Endothelial cell of umbilical vein (primary cell): ENCODE data around the gene TMEM214. TPM values are rescaled to one million over a fixed set of nuclear protein-coding genes. Genes with fewer than 3 reads are reported as not detected.

Experiments
- BruUV-seq: library from RNA; stranded (reverse); fragments of 400-500 nt; replicated peaks from 2 replicates; lab custom pipeline; 2021; lab: Mats Ljungman, UMichigan
- CTCF ChIA-PET: fragments of 300-600, 350-600 bp; sonication (Branson Sonifier 250); formaldehyde crosslinking; loops from one replicate; lab custom pipeline; 2021; ENCODE audit warnings: antibody characterized with exemption, inconsistent platforms; lab: Charles Lee
- POLR2A ChIA-PET: fragments of 300-600, 350-600 bp; sonication (Branson Sonifier 250); formaldehyde crosslinking; loops from one replicate; lab custom pipeline; 2021; ENCODE audit warnings: antibody characterized with exemption, inconsistent platforms; lab: Charles Lee
- DNase-seq: peaks from one replicate; pipeline ENCODE4 v3.0.0-alpha.2; 2011; ENCODE audit warnings: low read depth, low spot score
- FAIRE-seq: peaks from 2 replicates; lab custom pipeline; 2011; peaks lifted over from hg19 to GRCh38; lab: Jason Lieb, UNC
- H2AFZ ChIP-seq: 2 replicates; pipeline ENCODE4 v1.6.0; 2012; ENCODE audit warnings: low read depth, low read length, control low read depth, inconsistent platforms
- H3K27ac ChIP-seq: 2 replicates; pipeline ENCODE4 v1.5.1; 2011; ENCODE audit warnings: low read depth, mild to moderate bottlenecking, control low read depth, low read length, moderate library complexity; ENCODE audit not compliant: insufficient read depth
- H3K27me3 ChIP-seq, 2 experiments: 2 replicates each; pipeline versions ENCODE4 v1.6.0 to v1.6.1; 2011; ENCODE audit warnings: low read length in 2 of 2, mixed read lengths in 1 of 2; ENCODE audit not compliant: control insufficient read depth in 2 of 2, insufficient read depth in 2 of 2
- H3K36me3 ChIP-seq, 2 experiments: 2 replicates in 1 of 2; 3 replicates in 1 of 2; pipeline ENCODE4 v1.5.1; 2011; ENCODE audit warnings: low read length in 2 of 2, mild to moderate bottlenecking in 1 of 2, moderate library complexity in 1 of 2; ENCODE audit not compliant: control insufficient read depth in 2 of 2, insufficient read depth in 2 of 2; ENCODE audit errors: extremely low read depth in 1 of 2
- H3K4me1 ChIP-seq: 3 replicates; pipeline ENCODE4 v1.5.1; 2011; ENCODE audit warnings: mild to moderate bottlenecking, low read length; ENCODE audit not compliant: control insufficient read depth, insufficient read depth; ENCODE audit errors: extremely low read depth
- H3K4me2 ChIP-seq: 2 replicates; pipeline ENCODE4 v1.6.1; 2011; ENCODE audit warnings: low read length, control low read depth, mixed read lengths; ENCODE audit not compliant: insufficient read depth
- H3K4me3 ChIP-seq, 3 experiments: fragments of 200-600 bp in 1 of 3; sonication (generic), shearing (Covaris generic) in 1 of 3; replicated peaks in 1 of 3; 2 replicates each; pipeline ENCODE4 v1.5.1; 2011 to 2016; ENCODE audit warnings: control low read depth in 3 of 3, low read length in 3 of 3, mild to moderate bottlenecking in 2 of 3, inconsistent platforms in 1 of 3, low read depth in 1 of 3, moderate library complexity in 1 of 3; ENCODE audit not compliant: insufficient read depth in 1 of 3
- H3K79me2 ChIP-seq: 2 replicates; pipeline ENCODE4 v1.6.0; 2012; ENCODE audit warnings: low read length, inconsistent platforms; ENCODE audit not compliant: control insufficient read depth, insufficient read depth
- H3K9ac ChIP-seq: replicated peaks from 2 replicates; pipeline ENCODE3; 2011; ENCODE audit warnings: low read length, control low read depth; ENCODE audit not compliant: insufficient read depth; ENCODE audit errors: extremely low read depth
- H3K9me1 ChIP-seq: replicated peaks from 3 replicates; pipeline ENCODE4 v1.6.0; 2011; ENCODE audit warnings: mild to moderate bottlenecking, low read length; ENCODE audit not compliant: control insufficient read depth, insufficient read depth; ENCODE audit errors: extremely low read depth
- H3K9me3 ChIP-seq: replicated peaks from 2 replicates; pipeline ENCODE4 v1.5.1; 2012; ENCODE audit warnings: low read length, inconsistent platforms; ENCODE audit not compliant: control insufficient read depth, insufficient read depth
- H4K20me1 ChIP-seq: replicated peaks from 2 replicates; pipeline ENCODE3; 2011; ENCODE audit warnings: mild to moderate bottlenecking, low read length; ENCODE audit not compliant: control insufficient read depth, insufficient read depth; ENCODE audit errors: extremely low read depth
- CTCF ChIP-seq, 2 donors: IDR thresholded peaks; 1 replicate in 1 of 2; 2 replicates in 1 of 2; pipeline ENCODE4 v1.5.1; 2011; ENCODE audit warnings: low read length in 2 of 2, mild to moderate bottlenecking in 2 of 2, moderate library complexity in 2 of 2, control low read depth in 1 of 2, inconsistent platforms in 1 of 2, low read depth in 1 of 2; ENCODE audit not compliant: insufficient read depth in 1 of 2; ENCODE audit errors: extremely low read depth in 1 of 2
- EZH2 ChIP-seq: IDR thresholded peaks from 2 replicates; pipeline ENCODE4 v1.6.1; 2012; ENCODE audit warnings: borderline replicate concordance, low read depth, mild to moderate bottlenecking, moderate library complexity, low read length, inconsistent platforms; ENCODE audit not compliant: severe bottlenecking
- FOS ChIP-seq: IDR thresholded peaks from 2 replicates; pipeline ENCODE4 v1.6.1; 2011; ENCODE audit warnings: mild to moderate bottlenecking, low read length, moderate library complexity, borderline replicate concordance; ENCODE audit not compliant: insufficient read depth
- GATA2 ChIP-seq: IDR thresholded peaks from 2 replicates; pipeline ENCODE4 v1.7.0; 2011; ENCODE audit warnings: low read depth, mild to moderate bottlenecking, moderate library complexity, mixed read lengths, low read length; ENCODE audit not compliant: insufficient read length, insufficient read depth
- JUN ChIP-seq: IDR thresholded peaks from 2 replicates; pipeline ENCODE4 v1.6.1; 2011; ENCODE audit warnings: borderline replicate concordance, low read depth; ENCODE audit not compliant: insufficient read length, insufficient read depth
- MAX ChIP-seq: IDR thresholded peaks from 2 replicates; pipeline ENCODE4 v1.6.1; 2011; ENCODE audit not compliant: insufficient read depth, insufficient read length
- MYC ChIP-seq: IDR thresholded peaks from one replicate; pipeline ENCODE4 v1.6.1; 2011; ENCODE audit warnings: mild to moderate bottlenecking, low read depth, low read length
- POLR2A ChIP-seq: IDR thresholded peaks from 2 replicates; pipeline ENCODE4 v1.6.1; 2012; ENCODE audit warnings: low read depth, mild to moderate bottlenecking, control low read depth, low read length
- POLR2AphosphoS5 ChIP-seq: IDR thresholded peaks from 2 replicates; pipeline ENCODE4 v1.6.1; 2012; ENCODE audit warnings: low read depth, mild to moderate bottlenecking, control low read depth, low read length, moderate library complexity; ENCODE audit not compliant: insufficient read depth
- dilution Hi-C: fragments of 300-500 bp; cut with MboI; formaldehyde crosslinking; loops from one replicate; pipeline ENCODE4 v1.15.0; 2019; ENCODE audit warnings: low sequenced_read_pairs; ENCODE audit not compliant: extremely low pct_ligation_motif_present
- intact Hi-C: fragments of 100-400 bp; cut with micrococcal nuclease; formaldehyde crosslinking; loops from one replicate; pipeline ENCODE4 v1.10.0; 2022
- polyA plus RNA-seq, 4 experiments: library from polyadenylated mRNA; depleted of rRNA in 3 of 4; stranded (reverse) in 3 of 4; unstranded in 1 of 4; fragments of >200 nt; gene quantifications; 2 replicates each; pipeline versions ENCODE4 v1.2.1 to v1.2.3, GENCODE V29; 2011 to 2012; ENCODE audit warnings: missing spikeins in 1 of 4
- total RNA-seq: library from RNA; stranded (reverse); gene quantifications from 2 replicates; pipeline ENCODE4 v1.2.3, GENCODE V29; 2021

The TMEM214 gene
- total and polyA plus RNA-seq, 2 donors (not counting 3 experiments of a cell fraction or from before 2014, with no cell fraction given), result 109 to 163 TPM

GRCh38 chr2:26989156-26989555 lies 43.6 kb upstream of the TMEM214 start:
- no peak for TF ChIP-seq MYC
- no peak for TF ChIP-seq MAX
- no peak for TF ChIP-seq POLR2A
- no peak for TF ChIP-seq CTCF (IDR thresholded peaks at IDR 0.05; ENCODE audit: extremely low read depth in 1 of 2, insufficient read depth in 1 of 2, low read depth in 1 of 2, low read length in 2 of 2)
- TF ChIP-seq JUN, result no peak
- TF ChIP-seq GATA2, result no peak
- no peak for TF ChIP-seq FOS
- no peak for TF ChIP-seq POLR2AphosphoS5
- no peak for TF ChIP-seq EZH2
- CTCF ChIA-PET, result interaction anchor here (1.0 to 2.3 kb wide), 6 partner anchors 13 to 143 kb away, joined by 3 to 9 read pairs (median 5); no protein-coding TSS in a partner anchor
- H3K4me3 ChIP-seq, result no peak overlapping the region

More at GRCh38 chr2:26989156-26989555, 43.6 kb upstream of the TMEM214 start:
- FAIRE-seq, result no peak
- intact Hi-C loops, result loop anchor here (10.0 kb wide), 1 partner anchor 166 kb away; no protein-coding TSS in a partner anchor
- Histone ChIP-seq H4K20me1 (no peaks in the 10 kb centered on the region), H3K27ac (no peak overlapping the region), H3K9me3 (no peaks in the 10 kb centered on the region), H3K27me3 (peaks cover 10 to 16% of the 10 kb centered on the region in 2 experiments), H3K4me1 (peaks cover 7% of the 10 kb centered on the region), H3K36me3 (no peaks in the 10 kb centered on the region), H3K4me2 (no peak overlapping the region), H3K9ac (no peak overlapping the region), H3K79me2 (no peaks in the 10 kb centered on the region), H2AFZ (no peak overlapping the region), H3K9me1 (no peaks in the 10 kb centered on the region)
- no peak for DNase-seq
- dilution Hi-C loops, result no loop called here
- BruUV-seq, result no TSS peak
- POLR2A ChIA-PET, result no interaction called here
